Measurements from ENCODE around the gene VEZT. TPM values are rescaled to one million over a fixed set of nuclear protein-coding genes. Genes with fewer than 3 reads are reported as not detected.
A peak's percentile ranks its signal among the peaks of the same experiment; 100 is the strongest.

VEZT gene
- total and polyA plus RNA-seq, 9 of the 15 experiments (the other 6 are each of a cell fraction or from before 2014, with no cell fraction given), result 16.1 to 61.5 (median 32.6) TPM

- TF ChIP-seq PBX2 (CRISPR knock-in tag; IDR thresholded peaks at IDR 0.05; ENCODE audit: low read depth) (no peak), PBX2 (tag; conservative IDR thresholded peaks at IDR 0.05; ENCODE audit: low read depth) (peak; percentile 43; the same call in 1 of the 2 replicates), KDM1A (IDR thresholded peaks at IDR 0.05) (0 out of 4 replicates have a peak, but pooled peaks of 1 of the 2 experiments have one; percentile 7), RAD21 (CRISPR knock-in tag; conservative IDR thresholded peaks at IDR 0.05 in 1 of 2, IDR thresholded peaks at IDR 0.05 in 1 of 2) (no peak), ZNF224 (CRISPR knock-in tag; IDR thresholded peaks at IDR 0.05) (no peak), MAFG (tag; conservative IDR thresholded peaks at IDR 0.05) (no peak), SMARCB1 (IDR thresholded peaks at IDR 0.05; ENCODE audit: insufficient read length, low read depth) (peak; percentile 39)
- TF ChIP-seq, protein P1, sequence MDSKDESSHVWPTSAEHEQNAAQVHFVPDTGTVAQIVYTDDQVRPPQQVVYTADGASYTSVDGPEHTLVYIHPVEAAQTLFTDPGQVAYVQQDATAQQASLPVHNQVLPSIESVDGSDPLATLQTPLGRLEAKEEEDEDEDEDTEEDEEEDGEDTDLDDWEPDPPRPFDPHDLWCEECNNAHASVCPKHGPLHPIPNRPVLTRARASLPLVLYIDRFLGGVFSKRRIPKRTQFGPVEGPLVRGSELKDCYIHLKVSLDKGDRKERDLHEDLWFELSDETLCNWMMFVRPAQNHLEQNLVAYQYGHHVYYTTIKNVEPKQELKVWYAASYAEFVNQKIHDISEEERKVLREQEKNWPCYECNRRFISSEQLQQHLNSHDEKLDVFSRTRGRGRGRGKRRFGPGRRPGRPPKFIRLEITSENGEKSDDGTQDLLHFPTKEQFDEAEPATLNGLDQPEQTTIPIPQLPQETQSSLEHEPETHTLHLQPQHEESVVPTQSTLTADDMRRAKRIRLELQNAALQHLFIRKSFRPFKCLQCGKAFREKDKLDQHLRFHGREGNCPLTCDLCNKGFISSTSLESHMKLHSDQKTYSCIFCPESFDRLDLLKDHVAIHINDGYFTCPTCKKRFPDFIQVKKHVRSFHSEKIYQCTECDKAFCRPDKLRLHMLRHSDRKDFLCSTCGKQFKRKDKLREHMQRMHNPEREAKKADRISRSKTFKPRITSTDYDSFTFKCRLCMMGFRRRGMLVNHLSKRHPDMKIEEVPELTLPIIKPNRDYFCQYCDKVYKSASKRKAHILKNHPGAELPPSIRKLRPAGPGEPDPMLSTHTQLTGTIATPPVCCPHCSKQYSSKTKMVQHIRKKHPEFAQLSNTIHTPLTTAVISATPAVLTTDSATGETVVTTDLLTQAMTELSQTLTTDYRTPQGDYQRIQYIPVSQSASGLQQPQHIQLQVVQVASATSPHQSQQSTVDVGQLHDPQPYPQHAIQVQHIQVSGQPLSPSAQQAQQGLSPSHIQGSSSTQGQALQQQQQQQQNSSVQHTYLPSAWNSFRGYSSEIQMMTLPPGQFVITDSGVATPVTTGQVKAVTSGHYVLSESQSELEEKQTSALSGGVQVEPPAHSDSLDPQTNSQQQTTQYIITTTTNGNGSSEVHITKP (IDR thresholded peaks at IDR 0.05; ENCODE audit: partially characterized antibody), result peak; percentile 67
- TF ChIP-seq, protein P2, sequence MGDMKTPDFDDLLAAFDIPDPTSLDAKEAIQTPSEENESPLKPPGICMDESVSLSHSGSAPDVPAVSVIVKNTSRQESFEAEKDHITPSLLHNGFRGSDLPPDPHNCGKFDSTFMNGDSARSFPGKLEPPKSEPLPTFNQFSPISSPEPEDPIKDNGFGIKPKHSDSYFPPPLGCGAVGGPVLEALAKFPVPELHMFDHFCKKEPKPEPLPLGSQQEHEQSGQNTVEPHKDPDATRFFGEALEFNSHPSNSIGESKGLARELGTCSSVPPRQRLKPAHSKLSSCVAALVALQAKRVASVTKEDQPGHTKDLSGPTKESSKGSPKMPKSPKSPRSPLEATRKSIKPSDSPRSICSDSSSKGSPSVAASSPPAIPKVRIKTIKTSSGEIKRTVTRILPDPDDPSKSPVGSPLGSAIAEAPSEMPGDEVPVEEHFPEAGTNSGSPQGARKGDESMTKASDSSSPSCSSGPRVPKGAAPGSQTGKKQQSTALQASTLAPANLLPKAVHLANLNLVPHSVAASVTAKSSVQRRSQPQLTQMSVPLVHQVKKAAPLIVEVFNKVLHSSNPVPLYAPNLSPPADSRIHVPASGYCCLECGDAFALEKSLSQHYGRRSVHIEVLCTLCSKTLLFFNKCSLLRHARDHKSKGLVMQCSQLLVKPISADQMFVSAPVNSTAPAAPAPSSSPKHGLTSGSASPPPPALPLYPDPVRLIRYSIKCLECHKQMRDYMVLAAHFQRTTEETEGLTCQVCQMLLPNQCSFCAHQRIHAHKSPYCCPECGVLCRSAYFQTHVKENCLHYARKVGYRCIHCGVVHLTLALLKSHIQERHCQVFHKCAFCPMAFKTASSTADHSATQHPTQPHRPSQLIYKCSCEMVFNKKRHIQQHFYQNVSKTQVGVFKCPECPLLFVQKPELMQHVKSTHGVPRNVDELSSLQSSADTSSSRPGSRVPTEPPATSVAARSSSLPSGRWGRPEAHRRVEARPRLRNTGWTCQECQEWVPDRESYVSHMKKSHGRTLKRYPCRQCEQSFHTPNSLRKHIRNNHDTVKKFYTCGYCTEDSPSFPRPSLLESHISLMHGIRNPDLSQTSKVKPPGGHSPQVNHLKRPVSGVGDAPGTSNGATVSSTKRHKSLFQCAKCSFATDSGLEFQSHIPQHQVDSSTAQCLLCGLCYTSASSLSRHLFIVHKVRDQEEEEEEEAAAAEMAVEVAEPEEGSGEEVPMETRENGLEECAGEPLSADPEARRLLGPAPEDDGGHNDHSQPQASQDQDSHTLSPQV (IDR thresholded peaks at IDR 0.05), result 0 out of 2 replicates have a peak, but pooled peaks have one; percentile 16
Measured at GRCh38 chr12:95202691-95203486, 14.7 kb upstream of the VEZT start (continued).

All from K562 (cell line).